Progenitor cell of endocrine pancreas (in vitro differentiated cells): ENCODE measurements around the gene ESPL1. TPM values are rescaled to one million over a fixed set of nuclear protein-coding genes. Genes with fewer than 3 reads are reported as not detected.

Experiments
- DNase-seq: peaks from one replicate; pipeline ENCODE4 v3.0.0; 2021; ENCODE audit warnings: low spot score; ENCODE audit not compliant: unreplicated experiment
- H3K27ac Mint-ChIP-seq: 2 replicates; pipeline ENCODE4 v1.8.0; 2021; ENCODE audit warnings: mild to moderate bottlenecking, moderate library complexity, mixed read lengths
- H3K27me3 Mint-ChIP-seq: 2 replicates; pipeline ENCODE4 v1.8.0; 2021; ENCODE audit warnings: mixed read lengths
- H3K36me3 Mint-ChIP-seq: 2 replicates; pipeline ENCODE4 v1.8.0; 2022; ENCODE audit warnings: mixed read lengths; ENCODE audit not compliant: insufficient read depth
- H3K4me1 Mint-ChIP-seq: 2 replicates; pipeline ENCODE4 v1.8.0; 2021; ENCODE audit warnings: low read depth, mixed read lengths
- H3K4me3 Mint-ChIP-seq: 2 replicates; pipeline ENCODE4 v1.8.0; 2021; ENCODE audit warnings: low read depth, mild to moderate bottlenecking, moderate library complexity, mixed read lengths
- H3K9me3 Mint-ChIP-seq: 2 replicates; pipeline ENCODE4 v1.8.0; 2021; ENCODE audit warnings: low read depth, mixed read lengths
- total RNA-seq: library from RNA; stranded (reverse); gene quantifications from 2 replicates; pipeline ENCODE4 v1.2.1, GENCODE V29; 2021
- TF ChIP-seq, protein P1 (sequence below): fragments of 200-600 bp; sonication (generic); IDR thresholded peaks from one replicate; pipeline ENCODE4 v1.5.0; 2021; ENCODE audit warnings: antibody characterized with exemption, mild to moderate bottlenecking; ENCODE audit not compliant: unreplicated experiment

ESPL1 gene
- total RNA-seq, 1 donor from 2014 or later, result 27.1 TPM

DNA sequence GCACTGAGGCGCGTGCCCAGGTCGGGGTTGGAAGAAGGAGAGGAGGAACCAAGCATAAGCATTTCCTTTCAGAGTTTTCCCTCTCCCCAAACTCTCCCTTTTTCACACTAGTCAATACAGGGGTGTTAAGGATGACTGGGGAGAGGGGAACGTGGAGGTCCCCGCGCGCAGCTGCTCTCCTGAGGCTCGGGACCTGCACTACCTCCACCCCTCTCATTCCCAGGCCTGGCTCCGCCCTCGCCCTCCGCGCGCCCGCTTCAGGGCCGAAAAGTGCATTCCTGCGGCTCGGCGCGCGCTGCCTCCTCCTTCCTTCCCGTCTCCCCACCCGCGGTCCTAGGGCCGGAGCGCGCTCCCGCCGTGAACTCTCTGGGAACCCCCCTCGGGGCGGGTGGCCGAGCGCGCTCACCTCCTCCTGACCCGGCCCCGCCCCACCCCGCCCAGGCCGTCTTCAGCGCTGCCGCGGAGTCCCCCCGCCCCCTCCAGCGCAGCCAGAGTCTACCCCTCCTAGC lies 47.4 kb upstream of the ESPL1 start:
- H3K27ac Mint-ChIP-seq, result peak overlapping the region; percentile 96

DNA sequence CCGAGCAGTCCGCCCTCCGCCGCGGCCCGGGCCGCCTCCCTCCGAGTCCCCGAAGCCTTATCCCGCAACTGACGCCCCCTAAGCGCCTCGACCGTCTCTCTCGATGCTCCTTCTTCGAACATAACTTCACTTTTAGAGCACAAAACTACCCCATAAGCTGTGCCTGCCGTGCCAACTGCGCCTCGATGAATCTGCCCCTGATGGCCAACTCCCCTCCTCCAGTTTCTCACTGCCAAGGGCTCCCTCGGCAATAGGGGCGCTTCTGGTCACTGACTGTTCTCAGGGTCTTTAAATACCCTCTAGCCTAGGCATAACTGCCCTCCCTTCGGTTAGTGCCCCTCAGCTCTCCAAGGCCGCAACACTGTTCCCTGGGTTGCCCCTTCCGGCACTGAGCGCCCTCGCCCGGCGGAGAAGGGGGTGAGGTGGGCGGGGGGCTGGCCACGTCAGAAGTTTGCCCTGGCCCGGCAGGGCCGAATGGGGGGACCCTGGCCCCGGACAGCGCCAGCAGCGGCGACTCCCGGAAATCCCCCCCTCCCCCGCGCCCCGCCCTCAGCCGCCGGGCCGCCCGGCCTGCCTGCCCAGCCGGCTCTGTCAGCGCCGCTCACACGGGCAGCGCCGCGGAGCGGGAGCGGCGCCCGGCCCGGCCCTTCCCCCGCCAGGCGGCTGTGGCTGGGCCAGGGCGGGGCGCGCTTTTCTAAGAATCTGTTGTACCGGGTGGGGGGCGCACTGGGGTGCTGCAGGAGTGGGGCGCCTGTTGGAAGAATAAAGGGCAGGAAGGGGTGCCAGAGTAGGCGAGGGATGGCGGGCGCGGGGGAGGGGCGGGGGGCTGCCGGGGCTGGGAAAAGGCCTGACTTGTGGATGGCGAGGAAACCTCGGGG lies 46.7 kb upstream of the ESPL1 start:
- Mint-ChIP-seq H3K4me1 (peaks cover 48% of the 10 kb centered on the region), H3K27ac (peak overlapping the region; percentile 96)

More for the DNA sequence above, 47.4 kb upstream of the ESPL1 start:
- Mint-ChIP-seq H3K4me1 (peaks cover 55% of the 10 kb centered on the region), H3K36me3 (no peaks in the 10 kb centered on the region), H3K9me3 (no peaks in the 10 kb centered on the region), H3K4me3 (peak overlapping the region; percentile 77), H3K27me3 (peaks cover 43% of the 10 kb centered on the region)
- TF ChIP-seq, protein P1, sequence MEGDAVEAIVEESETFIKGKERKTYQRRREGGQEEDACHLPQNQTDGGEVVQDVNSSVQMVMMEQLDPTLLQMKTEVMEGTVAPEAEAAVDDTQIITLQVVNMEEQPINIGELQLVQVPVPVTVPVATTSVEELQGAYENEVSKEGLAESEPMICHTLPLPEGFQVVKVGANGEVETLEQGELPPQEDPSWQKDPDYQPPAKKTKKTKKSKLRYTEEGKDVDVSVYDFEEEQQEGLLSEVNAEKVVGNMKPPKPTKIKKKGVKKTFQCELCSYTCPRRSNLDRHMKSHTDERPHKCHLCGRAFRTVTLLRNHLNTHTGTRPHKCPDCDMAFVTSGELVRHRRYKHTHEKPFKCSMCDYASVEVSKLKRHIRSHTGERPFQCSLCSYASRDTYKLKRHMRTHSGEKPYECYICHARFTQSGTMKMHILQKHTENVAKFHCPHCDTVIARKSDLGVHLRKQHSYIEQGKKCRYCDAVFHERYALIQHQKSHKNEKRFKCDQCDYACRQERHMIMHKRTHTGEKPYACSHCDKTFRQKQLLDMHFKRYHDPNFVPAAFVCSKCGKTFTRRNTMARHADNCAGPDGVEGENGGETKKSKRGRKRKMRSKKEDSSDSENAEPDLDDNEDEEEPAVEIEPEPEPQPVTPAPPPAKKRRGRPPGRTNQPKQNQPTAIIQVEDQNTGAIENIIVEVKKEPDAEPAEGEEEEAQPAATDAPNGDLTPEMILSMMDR, result no peak
- DNase-seq, result peak; percentile 83

DNA sequence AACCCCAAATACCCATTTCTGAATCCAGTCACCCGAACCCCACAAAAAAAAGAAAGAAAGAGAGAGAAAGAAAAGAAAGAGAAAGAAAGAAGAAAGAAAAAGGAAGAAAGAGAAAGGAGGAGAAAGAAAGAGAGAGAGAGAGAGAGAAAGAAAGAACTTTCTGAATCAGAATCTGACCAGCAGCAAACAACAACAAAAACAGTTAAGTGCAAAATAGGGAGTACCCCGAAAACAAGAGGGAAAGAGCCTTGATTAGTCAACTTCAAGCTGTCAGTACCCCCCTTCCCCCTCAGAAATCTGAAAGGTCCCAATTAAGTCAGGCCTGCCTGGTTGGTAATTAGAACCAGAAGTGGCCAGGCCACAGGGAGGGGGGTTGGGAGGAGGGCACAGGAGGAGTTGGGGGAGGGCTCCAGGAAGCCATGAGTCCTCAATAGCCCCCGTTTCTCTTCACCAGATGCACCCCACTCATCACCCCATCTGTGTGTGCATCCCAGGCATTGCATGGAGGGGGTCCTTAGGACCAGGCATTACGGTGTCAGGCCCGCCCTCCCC lies 45.9 kb upstream of the ESPL1 start:
- H3K27me3 Mint-ChIP-seq, result peaks cover 44% of the 10 kb centered on the region
- TF ChIP-seq, protein P1, result no peak
- H3K27ac Mint-ChIP-seq, result peak overlapping the region; percentile 89
- peaks cover 42% of the 10 kb centered on the region for H3K4me1 Mint-ChIP-seq
- H3K9me3 Mint-ChIP-seq, result no peaks in the 10 kb centered on the region
- peak overlapping the region; percentile 56 for H3K4me3 Mint-ChIP-seq
- no peaks in the 10 kb centered on the region for H3K36me3 Mint-ChIP-seq
- DNase-seq, result no peak

More for the DNA sequence above, 46.7 kb upstream of the ESPL1 start:
- no peaks in the 10 kb centered on the region for H3K9me3 Mint-ChIP-seq
- peak; percentile 79 for DNase-seq
- peak overlapping the region; percentile 77 for H3K4me3 Mint-ChIP-seq
- TF ChIP-seq, protein P1, result peak; percentile 50
- H3K27me3 Mint-ChIP-seq, result peaks cover 46% of the 10 kb centered on the region
- no peaks in the 10 kb centered on the region for H3K36me3 Mint-ChIP-seq

DNA sequence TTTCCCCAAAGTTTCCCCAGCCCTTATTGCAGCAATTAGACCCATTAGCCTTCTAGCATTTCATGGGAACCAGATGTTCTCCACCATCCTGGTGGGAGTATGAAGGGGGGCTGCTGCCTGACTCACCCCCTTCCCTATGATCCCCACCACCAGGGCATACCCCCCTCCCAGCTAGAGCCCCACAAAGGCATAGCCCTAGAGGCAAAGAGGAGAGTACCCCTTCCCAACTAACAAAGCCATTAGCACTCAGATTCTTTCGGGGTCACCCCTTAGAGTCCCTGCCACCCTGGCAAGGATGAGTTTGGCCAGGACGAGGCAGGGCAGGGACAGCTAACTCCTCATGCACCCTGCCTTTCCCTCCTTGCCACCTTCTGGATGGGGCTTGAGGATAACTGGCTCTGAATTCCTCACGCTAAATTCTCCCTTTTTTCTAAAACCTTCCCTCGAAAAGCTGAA lies 45.3 kb upstream of the ESPL1 start:
- no peak for DNase-seq
- Mint-ChIP-seq H3K27me3 (peaks cover 40% of the 10 kb centered on the region), H3K36me3 (no peaks in the 10 kb centered on the region), H3K27ac (no peak overlapping the region), H3K4me3 (peak overlapping the region; percentile 56), H3K9me3 (no peaks in the 10 kb centered on the region), H3K4me1 (peaks cover 41% of the 10 kb centered on the region)
- TF ChIP-seq, protein P1, result no peak

DNA sequence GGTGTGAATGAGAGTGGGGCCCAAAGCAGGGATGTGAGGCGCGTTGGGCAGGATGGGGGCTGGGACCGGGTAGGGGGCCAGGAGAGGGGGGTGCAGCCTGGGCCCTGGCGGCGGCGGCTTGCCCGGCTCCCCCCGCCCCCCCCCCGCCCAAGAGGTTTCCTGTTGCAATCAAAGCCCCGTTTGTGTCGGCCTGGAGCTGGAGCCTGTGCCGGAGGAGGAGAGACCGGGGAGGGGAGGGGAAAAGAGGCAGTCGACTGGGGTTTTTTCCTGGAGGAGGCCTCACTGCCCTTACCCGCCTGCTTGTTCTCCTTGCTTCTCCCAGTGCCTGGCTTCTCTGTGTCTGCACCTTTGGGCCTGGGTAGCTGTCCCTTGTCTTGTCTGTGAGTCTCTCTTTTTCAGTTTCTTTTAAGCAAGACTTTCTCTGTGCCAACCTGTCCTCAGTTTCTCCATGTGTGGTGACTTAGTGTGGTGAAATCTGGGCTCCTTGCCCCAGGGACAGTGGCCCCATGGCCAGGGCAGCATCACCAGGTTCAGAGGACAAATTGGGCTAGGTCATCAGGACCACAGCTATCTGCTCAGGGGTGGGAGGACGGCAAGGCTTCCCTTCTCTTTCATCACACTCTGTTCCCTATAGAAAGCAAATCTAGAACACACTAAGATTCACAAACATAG lies 44.6 kb upstream of the ESPL1 start:
- peaks cover 40% of the 10 kb centered on the region for H3K4me1 Mint-ChIP-seq
- no peaks in the 10 kb centered on the region for H3K36me3 Mint-ChIP-seq
- TF ChIP-seq, protein P1, result no peak
- H3K27me3 Mint-ChIP-seq, result peaks cover 36% of the 10 kb centered on the region
- no peak for DNase-seq
- no peak overlapping the region for H3K27ac Mint-ChIP-seq
- no peaks in the 10 kb centered on the region for H3K9me3 Mint-ChIP-seq
- H3K4me3 Mint-ChIP-seq, result no peak overlapping the region
